Endothelial cell of umbilical vein (primary cell): ENCODE measurements around the gene TPM4. TPM values are rescaled to one million over a fixed set of nuclear protein-coding genes. Genes with fewer than 3 reads are reported as not detected.

ENCODE experiments used
- BruUV-seq: library from RNA; stranded (reverse); fragments of 400-500 nt; replicated peaks from 2 replicates; lab custom pipeline; 2021; lab: Mats Ljungman, UMichigan
- CTCF ChIA-PET: fragments of 300-600, 350-600 bp; sonication (Branson Sonifier 250); formaldehyde crosslinking; loops from one replicate; lab custom pipeline; 2021; ENCODE audit warnings: antibody characterized with exemption, inconsistent platforms; lab: Charles Lee
- POLR2A ChIA-PET: fragments of 300-600, 350-600 bp; sonication (Branson Sonifier 250); formaldehyde crosslinking; loops from one replicate; lab custom pipeline; 2021; ENCODE audit warnings: antibody characterized with exemption, inconsistent platforms; lab: Charles Lee
- DNase-seq: peaks from one replicate; pipeline ENCODE4 v3.0.0-alpha.2; 2011; ENCODE audit warnings: low read depth, low spot score
- FAIRE-seq: peaks from 2 replicates; lab custom pipeline; 2011; peaks lifted over from hg19 to GRCh38; lab: Jason Lieb, UNC
- H2AFZ ChIP-seq: 2 replicates; pipeline ENCODE4 v1.6.0; 2012; ENCODE audit warnings: low read depth, low read length, control low read depth, inconsistent platforms
- H3K27ac ChIP-seq: 2 replicates; pipeline ENCODE4 v1.5.1; 2011; ENCODE audit warnings: low read depth, mild to moderate bottlenecking, control low read depth, low read length, moderate library complexity; ENCODE audit not compliant: insufficient read depth
- H3K27me3 ChIP-seq, 2 experiments: 2 replicates each; pipeline versions ENCODE4 v1.6.0 to v1.6.1; 2011; ENCODE audit warnings: low read length in 2 of 2, mixed read lengths in 1 of 2; ENCODE audit not compliant: control insufficient read depth in 2 of 2, insufficient read depth in 2 of 2
- H3K36me3 ChIP-seq, 2 experiments: 2 replicates in 1 of 2; 3 replicates in 1 of 2; pipeline ENCODE4 v1.5.1; 2011; ENCODE audit warnings: low read length in 2 of 2, mild to moderate bottlenecking in 1 of 2, moderate library complexity in 1 of 2; ENCODE audit not compliant: control insufficient read depth in 2 of 2, insufficient read depth in 2 of 2; ENCODE audit errors: extremely low read depth in 1 of 2
- H3K4me1 ChIP-seq: 3 replicates; pipeline ENCODE4 v1.5.1; 2011; ENCODE audit warnings: mild to moderate bottlenecking, low read length; ENCODE audit not compliant: control insufficient read depth, insufficient read depth; ENCODE audit errors: extremely low read depth
- H3K4me2 ChIP-seq: 2 replicates; pipeline ENCODE4 v1.6.1; 2011; ENCODE audit warnings: low read length, control low read depth, mixed read lengths; ENCODE audit not compliant: insufficient read depth
- H3K4me3 ChIP-seq, 3 experiments: fragments of 200-600 bp in 1 of 3; sonication (generic), shearing (Covaris generic) in 1 of 3; replicated peaks in 1 of 3; 2 replicates each; pipeline ENCODE4 v1.5.1; 2011 to 2016; ENCODE audit warnings: control low read depth in 3 of 3, low read length in 3 of 3, mild to moderate bottlenecking in 2 of 3, inconsistent platforms in 1 of 3, low read depth in 1 of 3, moderate library complexity in 1 of 3; ENCODE audit not compliant: insufficient read depth in 1 of 3
- H3K79me2 ChIP-seq: 2 replicates; pipeline ENCODE4 v1.6.0; 2012; ENCODE audit warnings: low read length, inconsistent platforms; ENCODE audit not compliant: control insufficient read depth, insufficient read depth
- H3K9ac ChIP-seq: replicated peaks from 2 replicates; pipeline ENCODE3; 2011; ENCODE audit warnings: low read length, control low read depth; ENCODE audit not compliant: insufficient read depth; ENCODE audit errors: extremely low read depth
- H3K9me1 ChIP-seq: replicated peaks from 3 replicates; pipeline ENCODE4 v1.6.0; 2011; ENCODE audit warnings: mild to moderate bottlenecking, low read length; ENCODE audit not compliant: control insufficient read depth, insufficient read depth; ENCODE audit errors: extremely low read depth
- H3K9me3 ChIP-seq: replicated peaks from 2 replicates; pipeline ENCODE4 v1.5.1; 2012; ENCODE audit warnings: low read length, inconsistent platforms; ENCODE audit not compliant: control insufficient read depth, insufficient read depth
- H4K20me1 ChIP-seq: replicated peaks from 2 replicates; pipeline ENCODE3; 2011; ENCODE audit warnings: mild to moderate bottlenecking, low read length; ENCODE audit not compliant: control insufficient read depth, insufficient read depth; ENCODE audit errors: extremely low read depth
- EZH2 ChIP-seq: IDR thresholded peaks from 2 replicates; pipeline ENCODE4 v1.6.1; 2012; ENCODE audit warnings: borderline replicate concordance, low read depth, mild to moderate bottlenecking, moderate library complexity, low read length, inconsistent platforms; ENCODE audit not compliant: severe bottlenecking
- FOS ChIP-seq: IDR thresholded peaks from 2 replicates; pipeline ENCODE4 v1.6.1; 2011; ENCODE audit warnings: mild to moderate bottlenecking, low read length, moderate library complexity, borderline replicate concordance; ENCODE audit not compliant: insufficient read depth
- GATA2 ChIP-seq: IDR thresholded peaks from 2 replicates; pipeline ENCODE4 v1.7.0; 2011; ENCODE audit warnings: low read depth, mild to moderate bottlenecking, moderate library complexity, mixed read lengths, low read length; ENCODE audit not compliant: insufficient read length, insufficient read depth
- JUN ChIP-seq: IDR thresholded peaks from 2 replicates; pipeline ENCODE4 v1.6.1; 2011; ENCODE audit warnings: borderline replicate concordance, low read depth; ENCODE audit not compliant: insufficient read length, insufficient read depth
- MYC ChIP-seq: IDR thresholded peaks from one replicate; pipeline ENCODE4 v1.6.1; 2011; ENCODE audit warnings: mild to moderate bottlenecking, low read depth, low read length
- POLR2A ChIP-seq: IDR thresholded peaks from 2 replicates; pipeline ENCODE4 v1.6.1; 2012; ENCODE audit warnings: low read depth, mild to moderate bottlenecking, control low read depth, low read length
- POLR2AphosphoS5 ChIP-seq: IDR thresholded peaks from 2 replicates; pipeline ENCODE4 v1.6.1; 2012; ENCODE audit warnings: low read depth, mild to moderate bottlenecking, control low read depth, low read length, moderate library complexity; ENCODE audit not compliant: insufficient read depth
- dilution Hi-C: fragments of 300-500 bp; cut with MboI; formaldehyde crosslinking; loops from one replicate; pipeline ENCODE4 v1.15.0; 2019; ENCODE audit warnings: low sequenced_read_pairs; ENCODE audit not compliant: extremely low pct_ligation_motif_present
- intact Hi-C: fragments of 100-400 bp; cut with micrococcal nuclease; formaldehyde crosslinking; loops from one replicate; pipeline ENCODE4 v1.10.0; 2022
- polyA plus RNA-seq, 4 experiments: library from polyadenylated mRNA; depleted of rRNA in 3 of 4; stranded (reverse) in 3 of 4; unstranded in 1 of 4; fragments of >200 nt; gene quantifications; 2 replicates each; pipeline versions ENCODE4 v1.2.1 to v1.2.3, GENCODE V29; 2011 to 2012; ENCODE audit warnings: missing spikeins in 1 of 4
- total RNA-seq: library from RNA; stranded (reverse); gene quantifications from 2 replicates; pipeline ENCODE4 v1.2.3, GENCODE V29; 2021
- TF ChIP-seq, protein P1 (sequence below): IDR thresholded peaks from 2 replicates; pipeline ENCODE4 v1.6.1; 2011; ENCODE audit not compliant: insufficient read depth, insufficient read length
- TF ChIP-seq, protein P2 (sequence below), 2 donors: IDR thresholded peaks; 1 replicate in 1 of 2; 2 replicates in 1 of 2; pipeline ENCODE4 v1.5.1; 2011; ENCODE audit warnings: low read length in 2 of 2, mild to moderate bottlenecking in 2 of 2, moderate library complexity in 2 of 2, control low read depth in 1 of 2, inconsistent platforms in 1 of 2, low read depth in 1 of 2; ENCODE audit not compliant: insufficient read depth in 1 of 2; ENCODE audit errors: extremely low read depth in 1 of 2

The TPM4 gene
- total and polyA plus RNA-seq, 2 donors (not counting 3 experiments of a cell fraction or from before 2014, with no cell fraction given): 430 to 924 TPM

DNA sequence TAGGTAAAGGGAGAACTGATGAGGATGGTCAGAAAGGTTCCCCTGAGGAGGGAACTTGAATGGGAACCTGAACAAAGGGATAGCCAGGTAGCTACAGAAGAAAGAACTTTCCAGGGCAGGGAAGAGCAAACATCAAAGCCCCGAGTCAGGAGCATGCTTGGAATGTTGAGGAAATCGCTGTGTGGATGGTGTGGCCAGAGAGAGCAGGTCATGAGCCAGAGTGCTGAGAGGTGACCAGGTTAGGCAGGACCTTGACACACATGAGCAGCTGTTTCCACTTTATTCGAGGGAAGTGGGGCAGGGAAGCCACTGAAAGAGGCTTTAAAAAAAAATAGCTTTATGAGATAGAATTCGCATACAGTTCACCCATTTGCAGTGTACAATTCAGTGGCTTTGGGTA lies 39.8 kb downstream of the TPM4 start:
- Histone ChIP-seq H3K4me3 (no peak overlapping the region), H3K79me2 (peaks cover 44% of the 10 kb centered on the region), H3K27me3 (no peaks in the 10 kb centered on the region), H3K9me3 (no peaks in the 10 kb centered on the region), H4K20me1 (no peaks in the 10 kb centered on the region), H3K27ac (no peak overlapping the region), H3K9ac (no peak overlapping the region), H2AFZ (no peak overlapping the region), H3K4me1 (peaks cover 12% of the 10 kb centered on the region), H3K9me1 (no peaks in the 10 kb centered on the region), H3K4me2 (no peak overlapping the region), H3K36me3 (peaks cover under 1 to 16% of the 10 kb centered on the region in 2 experiments)
- ChIA-PET POLR2A (no interaction called here), CTCF (interaction anchor here (1.0 kb wide), 1 partner anchor 74 kb away, joined by 3 read pairs; no protein-coding TSS in a partner anchor)
- TF ChIP-seq, protein P1, sequence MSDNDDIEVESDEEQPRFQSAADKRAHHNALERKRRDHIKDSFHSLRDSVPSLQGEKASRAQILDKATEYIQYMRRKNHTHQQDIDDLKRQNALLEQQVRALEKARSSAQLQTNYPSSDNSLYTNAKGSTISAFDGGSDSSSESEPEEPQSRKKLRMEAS: no peak
- no peak for TF ChIP-seq POLR2A
- TF ChIP-seq FOS: no peak
- no peak for TF ChIP-seq EZH2
- no peak for TF ChIP-seq GATA2
- no peak for TF ChIP-seq JUN
- no peak for TF ChIP-seq POLR2AphosphoS5
- no peak for TF ChIP-seq MYC
- no peak for DNase-seq
- FAIRE-seq: no peak
- intact Hi-C loops (no loop called here), dilution Hi-C loops (no loop called here)
- BruUV-seq: no TSS peak

DNA sequence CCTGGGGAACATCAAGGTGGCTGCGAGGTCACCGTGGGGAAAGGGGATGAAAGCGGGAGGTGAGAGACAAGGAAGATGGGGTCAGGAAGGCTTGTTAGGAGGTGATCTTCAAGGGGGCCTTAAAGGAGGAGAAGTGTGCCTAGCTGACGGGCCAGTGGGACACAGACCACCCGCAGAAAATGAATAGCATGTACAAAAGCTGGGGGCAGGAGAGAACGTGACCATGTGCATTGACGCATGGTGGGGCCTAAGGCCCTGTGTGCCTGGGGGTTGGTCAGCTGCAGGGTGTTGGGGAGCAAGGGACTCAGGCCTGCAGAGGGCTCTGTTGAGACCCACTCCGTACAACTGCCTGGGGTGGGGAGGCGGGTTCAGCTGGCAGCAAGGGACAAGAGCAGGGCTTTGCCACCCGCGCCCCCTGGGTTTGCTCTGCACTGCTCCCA lies 41.3 kb downstream of the TPM4 start:
- no peaks in the 10 kb centered on the region for H3K9me1 ChIP-seq
- intact Hi-C loops (no loop called here), dilution Hi-C loops (no loop called here)
- no peaks in the 10 kb centered on the region for H3K27me3 ChIP-seq
- H3K79me2 ChIP-seq: peaks cover 35% of the 10 kb centered on the region
- no peak overlapping the region for H3K4me3 ChIP-seq
- BruUV-seq: no TSS peak
- H3K9ac ChIP-seq: no peak overlapping the region
- H2AFZ ChIP-seq: no peak overlapping the region
- TF ChIP-seq JUN (no peak), FOS (no peak), EZH2 (no peak), GATA2 (no peak), MYC (no peak), POLR2A (no peak), POLR2AphosphoS5 (no peak)
- TF ChIP-seq, protein P2, sequence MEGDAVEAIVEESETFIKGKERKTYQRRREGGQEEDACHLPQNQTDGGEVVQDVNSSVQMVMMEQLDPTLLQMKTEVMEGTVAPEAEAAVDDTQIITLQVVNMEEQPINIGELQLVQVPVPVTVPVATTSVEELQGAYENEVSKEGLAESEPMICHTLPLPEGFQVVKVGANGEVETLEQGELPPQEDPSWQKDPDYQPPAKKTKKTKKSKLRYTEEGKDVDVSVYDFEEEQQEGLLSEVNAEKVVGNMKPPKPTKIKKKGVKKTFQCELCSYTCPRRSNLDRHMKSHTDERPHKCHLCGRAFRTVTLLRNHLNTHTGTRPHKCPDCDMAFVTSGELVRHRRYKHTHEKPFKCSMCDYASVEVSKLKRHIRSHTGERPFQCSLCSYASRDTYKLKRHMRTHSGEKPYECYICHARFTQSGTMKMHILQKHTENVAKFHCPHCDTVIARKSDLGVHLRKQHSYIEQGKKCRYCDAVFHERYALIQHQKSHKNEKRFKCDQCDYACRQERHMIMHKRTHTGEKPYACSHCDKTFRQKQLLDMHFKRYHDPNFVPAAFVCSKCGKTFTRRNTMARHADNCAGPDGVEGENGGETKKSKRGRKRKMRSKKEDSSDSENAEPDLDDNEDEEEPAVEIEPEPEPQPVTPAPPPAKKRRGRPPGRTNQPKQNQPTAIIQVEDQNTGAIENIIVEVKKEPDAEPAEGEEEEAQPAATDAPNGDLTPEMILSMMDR (IDR thresholded peaks at IDR 0.05; ENCODE audit: extremely low read depth in 1 of 2, insufficient read depth in 1 of 2, low read depth in 1 of 2, low read length in 2 of 2): no peak
- TF ChIP-seq, protein P1: no peak
- no peak for DNase-seq
- H4K20me1 ChIP-seq: no peaks in the 10 kb centered on the region
- ChIA-PET CTCF (interaction anchor here (0.8 to 1.7 kb wide), 3 partner anchors 33 to 76 kb away, joined by 4 to 8 read pairs (median 4); no protein-coding TSS in a partner anchor), POLR2A (no interaction called here)
- H3K4me1 ChIP-seq: peaks cover 6% of the 10 kb centered on the region
- no peak overlapping the region for H3K27ac ChIP-seq
- no peaks in the 10 kb centered on the region for H3K9me3 ChIP-seq
- peaks cover 6 to 30% of the 10 kb centered on the region in 2 experiments for H3K36me3 ChIP-seq
- H3K4me2 ChIP-seq: no peak overlapping the region
- FAIRE-seq: no peak
